K562 (cell line): ENCODE data around the gene RBM34. TPM values are rescaled to one million over a fixed set of nuclear protein-coding genes. Genes with fewer than 3 reads are reported as not detected.
"Not testable (repeated sequence)": the region's sequence is repeated elsewhere in the genome, so short reads cannot be mapped to it uniquely, and the experiment has no call there.

Experiments used
- ATAC-seq: fragments of 200-7000 bp; cut with Tn5 transposase; 3 replicates; pipeline ENCODE4 v1.9.1; 2020; ENCODE audit warnings: moderate library complexity
- BruUV-seq: library from RNA; stranded (reverse); fragments of 400-500 nt; replicated peaks from 2 replicates; lab custom pipeline; 2021; lab: Mats Ljungman, UMichigan
- CTCF ChIA-PET: fragments of 300-600 bp; formaldehyde crosslinking; extraction: SDS; loops from one replicate; lab custom pipeline; 2021; ENCODE audit warnings: low intra/inter-chr PET ratio; lab: Yijun Ruan, JAX
- POLR2A ChIA-PET: fragments of 300-600, 350-650 bp; sonication (Branson Sonifier 250); formaldehyde crosslinking; extraction: SDS; loops from one replicate; lab custom pipeline; 2021; ENCODE audit warnings: antibody characterized with exemption, inconsistent platforms; lab: Yijun Ruan, JAX
- DNase-seq, 4 experiments: peaks; one replicate each; pipeline versions ENCODE4 v3.0.0 to v3.0.0-alpha.2; 2011 to 2018; ENCODE audit warnings: low spot score in 3 of 4, mixed read lengths in 3 of 4; ENCODE audit errors: extremely low read depth in 1 of 4
- FAIRE-seq: peaks from 2 replicates; lab custom pipeline; 2011; peaks lifted over from hg19 to GRCh38; lab: Jason Lieb, UNC
- H2AFZ ChIP-seq: 2 replicates; pipeline ENCODE4 v1.6.0; 2011; ENCODE audit warnings: low read depth, low read length, control low read depth, inconsistent platforms
- H3K27ac ChIP-seq: fragments of 200-600 bp; 3 replicates; pipeline ENCODE4 v1.8.0; 2011; ENCODE audit warnings: low read depth, mild to moderate bottlenecking, control low read depth, inconsistent platforms, low read length, moderate library complexity, mixed read lengths; ENCODE audit errors: extremely low read depth
- H3K27me3 ChIP-seq, 2 experiments: fragments of 300-600 bp in 1 of 2; 2 replicates in 1 of 2; 3 replicates in 1 of 2; pipeline versions ENCODE4 v1.6.0 to v1.8.0; 2011; ENCODE audit warnings: inconsistent platforms in 2 of 2, low read length in 2 of 2, mild to moderate bottlenecking in 1 of 2, mixed read lengths in 1 of 2, moderate library complexity in 1 of 2; ENCODE audit not compliant: control insufficient read depth in 2 of 2, insufficient read depth in 2 of 2
- H3K36me3 ChIP-seq: fragments of 300-600 bp; 3 replicates; pipeline ENCODE4 v1.8.0; 2011; ENCODE audit warnings: mild to moderate bottlenecking, low read length, inconsistent platforms; ENCODE audit not compliant: control insufficient read depth, insufficient read depth
- H3K4me1 ChIP-seq, 2 experiments: fragments of 200-600 bp in 1 of 2; replicated peaks in 1 of 2; 2 replicates in 1 of 2; 3 replicates in 1 of 2; pipeline versions ENCODE4 v1.5.1 to v1.8.0; 2011; ENCODE audit warnings: inconsistent platforms in 2 of 2, low read length in 2 of 2, mild to moderate bottlenecking in 1 of 2, mixed read lengths in 1 of 2, moderate library complexity in 1 of 2; ENCODE audit not compliant: control insufficient read depth in 2 of 2, insufficient read depth in 2 of 2
- H3K4me2 ChIP-seq: 2 replicates; pipeline ENCODE4 v1.6.1; 2011; ENCODE audit warnings: low read length, control low read depth, inconsistent platforms, mixed read lengths; ENCODE audit not compliant: insufficient read depth
- H3K4me3 ChIP-seq: fragments of 200-600 bp; sonication (generic), shearing (Covaris generic); 2 replicates; pipeline ENCODE4 v1.5.1; 2016; ENCODE audit warnings: control low read depth, inconsistent platforms
- H3K79me2 ChIP-seq: fragments of 200-600 bp; 3 replicates; pipeline ENCODE4 v1.8.0; 2011; ENCODE audit warnings: low read length, inconsistent platforms; ENCODE audit not compliant: control insufficient read depth, insufficient read depth
- H3K9ac ChIP-seq, 2 experiments: 2 replicates each; pipeline versions ENCODE4 v1.6.0 to v1.6.1; 2011; ENCODE audit warnings: low read depth in 2 of 2, low read length in 2 of 2, control low read depth in 1 of 2, inconsistent platforms in 1 of 2, mild to moderate bottlenecking in 1 of 2, mixed read lengths in 1 of 2; ENCODE audit not compliant: insufficient read depth in 1 of 2
- H3K9me1 ChIP-seq: one replicate; pipeline ENCODE4 v1.6.0; 2011; ENCODE audit warnings: inconsistent platforms, mild to moderate bottlenecking, low read length, moderate library complexity; ENCODE audit not compliant: control insufficient read depth, insufficient read depth
- H3K9me3 ChIP-seq: replicated peaks from 2 replicates; pipeline ENCODE4 v1.5.1; 2011; ENCODE audit warnings: low read depth, low read length, inconsistent platforms; ENCODE audit not compliant: control insufficient read depth, insufficient read depth
- H4K20me1 ChIP-seq: replicated peaks from 2 replicates; pipeline ENCODE4 v1.6.1; 2011; ENCODE audit warnings: low read length, inconsistent platforms, mixed read lengths; ENCODE audit not compliant: control insufficient read depth, insufficient read depth
- CEBPB ChIP-seq: fragments of 450-650 bp; IDR thresholded peaks from 2 replicates; pipeline ENCODE4 v1.6.1; 2016; ENCODE audit warnings: missing genetic modification characterization, missing compliant biosample characterization
- CEBPG ChIP-seq, 3 experiments: fragments of 200-800 bp in 1 of 3; sonication (Bioruptor generic) in 1 of 3; sonication (generic) in 1 of 3; formaldehyde crosslinking in 1 of 3; IDR thresholded peaks in 2 of 3; conservative IDR thresholded peaks in 1 of 3; 2 replicates each; pipeline versions ENCODE4 v1.6.1 to v1.8.0; 2016 to 2022; ENCODE audit warnings: missing compliant biosample characterization in 2 of 3, missing genetic modification characterization in 2 of 3, mild to moderate bottlenecking in 1 of 3, missing genetic modification reagents in 1 of 3
- WGBS: fragments of 100-300 bp; shearing (Covaris generic); methylation state at CpG from one replicate; pipeline ENCODE4 v1.1.6; 2016; ENCODE audit warnings: low coverage, mixed read lengths; ENCODE audit not compliant: insufficient coverage; ENCODE audit errors: missing lambda C conversion rate; 5-methylcytosine and 5-hydroxymethylcytosine counted together
- in situ Hi-C: fragments of 300-500 bp; cut with MboI; formaldehyde crosslinking; loops from 4 replicates; pipeline ENCODE4 v1.15.0; 2018; ENCODE audit warnings: inconsistent platforms, mixed read lengths
- intact Hi-C: fragments of 100-400 bp; cut with micrococcal nuclease; formaldehyde crosslinking; loops from 2 replicates; pipeline ENCODE4 v1.14.2; 2022
- polyA plus RNA-seq, 8 experiments: library from polyadenylated mRNA; depleted of rRNA in 4 of 8; stranded (reverse) in 5 of 8; unstranded in 3 of 8; fragments of >200 nt; fragmentation: Nextera tagmentation in 2 of 8; fragmentation: Illumina TruSeq in 1 of 8; extraction: Ambion mirVana in 2 of 8; extraction: Trizol in 1 of 8; gene quantifications; 2 replicates each; pipeline versions ENCODE4 v1.2.1 to v1.2.3, GENCODE V29; 2011 to 2014; ENCODE audit warnings: inconsistent platforms in 1 of 8, missing spikeins in 1 of 8
- total RNA-seq, 7 experiments: library from RNA; depleted of rRNA in 6 of 7; stranded (reverse); fragments of >200 nt in 6 of 7; fragmentation: Illumina TruSeq in 2 of 7; extraction: Trizol in 2 of 7; gene quantifications; 2 replicates each; pipeline versions ENCODE4 v1.2.1 to v1.2.3, GENCODE V29; 2011 to 2021; ENCODE audit warnings: low replicate concordance in 1 of 7
- TF ChIP-seq, protein P1 (sequence below): sonication (generic); formaldehyde crosslinking; IDR thresholded peaks from 2 replicates; pipeline ENCODE4 v1.8.1; 2023; ENCODE audit warnings: mild to moderate bottlenecking, missing genetic modification reagents

RBM34 gene
- total and polyA plus RNA-seq, 9 of the 15 experiments (the other 6 are each of a cell fraction or from before 2014, with no cell fraction given): 64.0 to 178 (median 124) TPM

DNA sequence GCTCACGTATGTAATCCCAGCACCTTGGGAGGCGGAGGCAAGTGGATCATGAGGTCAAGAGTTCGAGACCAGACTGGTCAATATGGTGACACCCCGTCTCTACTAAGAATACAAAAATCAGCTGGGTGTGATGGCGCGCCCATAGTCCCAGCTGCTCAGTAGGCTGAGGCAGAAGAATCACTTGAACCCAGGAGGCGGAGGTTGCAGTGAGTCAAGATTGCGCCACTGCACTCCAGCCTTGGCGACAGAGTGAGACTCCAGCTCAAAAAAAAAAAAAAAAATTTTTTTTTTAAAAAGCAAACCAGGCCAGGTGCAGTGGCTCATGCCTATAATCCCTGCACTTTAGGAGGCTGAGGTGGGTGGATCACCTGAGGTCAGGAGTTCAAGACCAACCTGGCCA lies 1.8 kb downstream of the RBM34 start:
- ATAC-seq; H3K27ac ChIP-seq; H4K20me1 ChIP-seq; in situ Hi-C loops; H3K4me2 ChIP-seq; CTCF ChIA-PET; BruUV-seq; H3K9me3 ChIP-seq; H3K4me3 ChIP-seq; FAIRE-seq; H2AFZ ChIP-seq; intact Hi-C loops; H3K9me1 ChIP-seq; H3K27me3 ChIP-seq; DNase-seq; H3K9ac ChIP-seq; H3K4me1 ChIP-seq; TF ChIP-seq CEBPG (tag; conservative IDR thresholded peaks at IDR 0.05 in 1 of 2, IDR thresholded peaks at IDR 0.05 in 1 of 2): not testable (repeated sequence)
- POLR2A ChIA-PET: interaction anchor here (0.6 to 1.4 kb wide), 6 partner anchors 14 to 287 kb away, joined by 3 to 5 read pairs (median 3); no protein-coding TSS in a partner anchor
- TF ChIP-seq, protein P1, sequence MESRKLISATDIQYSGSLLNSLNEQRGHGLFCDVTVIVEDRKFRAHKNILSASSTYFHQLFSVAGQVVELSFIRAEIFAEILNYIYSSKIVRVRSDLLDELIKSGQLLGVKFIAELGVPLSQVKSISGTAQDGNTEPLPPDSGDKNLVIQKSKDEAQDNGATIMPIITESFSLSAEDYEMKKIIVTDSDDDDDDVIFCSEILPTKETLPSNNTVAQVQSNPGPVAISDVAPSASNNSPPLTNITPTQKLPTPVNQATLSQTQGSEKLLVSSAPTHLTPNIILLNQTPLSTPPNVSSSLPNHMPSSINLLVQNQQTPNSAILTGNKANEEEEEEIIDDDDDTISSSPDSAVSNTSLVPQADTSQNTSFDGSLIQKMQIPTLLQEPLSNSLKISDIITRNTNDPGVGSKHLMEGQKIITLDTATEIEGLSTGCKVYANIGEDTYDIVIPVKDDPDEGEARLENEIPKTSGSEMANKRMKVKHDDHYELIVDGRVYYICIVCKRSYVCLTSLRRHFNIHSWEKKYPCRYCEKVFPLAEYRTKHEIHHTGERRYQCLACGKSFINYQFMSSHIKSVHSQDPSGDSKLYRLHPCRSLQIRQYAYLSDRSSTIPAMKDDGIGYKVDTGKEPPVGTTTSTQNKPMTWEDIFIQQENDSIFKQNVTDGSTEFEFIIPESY (CRISPR knock-in tag): 0 out of 2 replicates have a peak, but pooled peaks have one; percentile 54
- TF ChIP-seq CEBPG (CRISPR knock-in tag; IDR thresholded peaks at IDR 0.05) (peak; percentile 51; the same call in 1 of the 2 replicates), CEBPB (tag) (0 out of 2 replicates have a peak, but pooled peaks have one; percentile 13)
- peaks cover 54% of the 10 kb centered on the region for H3K79me2 ChIP-seq
- 97% methylated on average over 9 of the region's 9 CpGs for WGBS
- peaks cover 56% of the 10 kb centered on the region for H3K36me3 ChIP-seq
